ENCODE data around the gene SLC6A3. TPM values are rescaled to one million over a fixed set of nuclear protein-coding genes. Genes with fewer than 3 reads are reported as not detected.
"Not testable (repeated sequence)": the region's sequence is repeated elsewhere in the genome, so short reads cannot be mapped to it uniquely, and the experiment has no call there.

Gene SLC6A3
- total RNA-seq, 1 experiment from 2014 or later = not detected

DNA sequence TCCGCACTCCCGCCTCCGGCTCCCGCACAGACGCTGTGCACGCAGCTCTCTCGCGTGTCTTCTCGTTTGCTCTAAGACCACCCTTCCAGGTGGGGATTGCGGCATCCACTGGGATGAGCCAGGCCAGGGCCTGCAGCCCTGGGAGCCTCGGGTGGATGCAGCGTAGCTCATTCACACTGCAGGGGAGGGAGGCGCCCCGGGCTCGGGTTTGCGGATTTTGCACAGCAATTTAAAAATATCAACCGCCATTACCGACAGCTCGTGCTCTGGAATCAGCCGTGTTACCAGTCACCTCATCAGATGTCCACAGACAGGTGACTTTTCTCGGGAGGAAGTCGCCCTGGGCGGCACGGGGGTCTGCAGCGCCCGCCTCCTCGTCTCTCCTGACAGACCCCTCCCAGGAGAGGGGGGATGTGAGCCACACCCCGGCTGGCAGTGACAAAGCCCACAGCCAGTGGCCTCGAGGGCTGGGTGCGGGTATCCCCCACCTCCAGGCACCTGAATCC is 20.8 kb upstream of the SLC6A3 start:
- no peak for DNase-seq (ENCODE audit: extremely low read depth, low read depth)

DNA sequence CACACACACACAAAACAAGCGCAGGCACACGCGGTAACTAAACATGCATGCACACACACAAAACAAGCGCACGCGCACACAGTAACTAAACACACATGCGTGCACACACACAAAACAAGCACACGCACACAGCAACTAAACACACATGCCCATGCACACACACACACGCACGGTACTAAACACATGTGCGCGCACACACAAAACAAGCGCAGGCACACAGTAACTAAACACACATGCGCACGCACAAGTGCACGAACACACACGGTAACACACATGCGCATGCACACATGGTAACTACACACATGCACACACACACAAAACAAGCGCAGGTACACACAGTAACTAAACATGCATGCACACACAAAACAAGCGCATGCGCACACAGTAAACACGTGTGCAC is 19.9 kb upstream of the SLC6A3 start:
- no peak for DNase-seq (ENCODE audit: extremely low read depth, low read depth)

DNA sequence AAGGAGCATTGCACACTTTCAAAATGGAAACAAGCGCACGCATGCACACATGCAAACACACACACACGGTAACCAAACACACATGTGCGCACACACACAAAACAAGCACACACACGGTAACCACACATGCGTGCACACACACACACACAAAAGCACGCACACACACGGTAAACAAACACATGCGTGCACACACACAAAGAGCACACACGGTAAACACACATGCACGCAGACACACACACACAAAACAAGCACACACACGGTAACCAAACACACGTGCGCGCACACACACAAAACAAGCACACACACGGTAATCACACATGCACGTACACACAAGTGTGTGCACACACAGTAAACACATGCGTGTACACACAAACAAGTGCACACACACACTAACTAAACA is 19.3 kb upstream of the SLC6A3 start:
- no peak for DNase-seq (ENCODE audit: extremely low read depth, low read depth)

DNA sequence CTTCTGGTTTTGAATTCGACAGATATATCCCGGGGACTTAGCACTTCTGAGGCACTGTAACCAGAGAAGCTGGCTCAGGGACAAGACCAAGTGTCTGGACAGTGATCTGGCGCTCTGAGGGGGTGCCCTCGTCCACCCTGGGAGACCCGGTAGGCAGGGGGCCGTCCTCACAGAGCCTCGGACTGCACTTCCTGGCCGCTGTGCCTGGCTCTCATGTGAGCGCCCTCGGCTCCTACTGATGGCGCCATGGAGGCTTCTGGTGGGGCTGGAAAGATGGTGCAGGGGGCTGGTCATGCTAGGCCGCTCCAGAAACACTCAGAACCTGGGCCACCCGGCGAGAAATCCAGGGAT is 18.8 kb upstream of the SLC6A3 start:
- DNase-seq (ENCODE audit: extremely low read depth, low read depth) = no peak

DNA sequence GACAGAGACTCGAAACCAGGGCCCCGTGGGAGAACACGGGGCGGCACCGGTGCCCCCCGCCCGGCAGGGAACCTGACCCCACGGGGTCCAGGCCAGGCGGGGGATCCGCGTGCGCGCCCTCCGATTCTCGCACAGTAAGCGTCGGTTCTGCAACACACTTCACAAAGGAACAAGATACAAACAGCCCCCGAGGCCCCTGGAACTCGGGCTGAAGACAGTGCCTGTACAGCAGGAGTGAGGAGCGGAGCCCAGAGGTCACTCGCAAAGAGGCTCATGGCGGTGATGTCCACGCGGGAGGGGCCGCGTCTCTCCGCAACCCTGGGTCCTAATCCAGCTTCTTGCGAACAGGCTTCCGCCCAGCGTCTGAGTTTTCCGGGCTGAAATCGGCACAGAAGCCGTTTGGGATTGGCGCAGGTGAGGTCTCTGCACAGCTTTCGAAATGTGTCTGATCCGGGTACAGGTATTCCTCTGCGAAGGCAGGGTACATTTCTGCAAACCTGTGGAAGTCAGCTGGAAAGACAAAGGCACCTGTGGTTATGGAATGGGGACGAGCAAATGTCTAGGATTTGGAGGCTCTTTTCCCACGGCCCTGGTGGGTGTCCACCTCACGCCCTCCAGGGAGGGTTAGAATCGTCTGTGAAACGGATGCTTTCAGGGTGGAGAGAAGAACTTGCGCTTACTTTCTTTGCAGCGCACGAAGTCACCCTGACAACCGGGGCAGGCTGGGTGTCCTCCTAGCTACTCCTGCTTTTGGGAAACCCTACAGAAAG is 18.3 kb upstream of the SLC6A3 start:
- DNase-seq (ENCODE audit: extremely low read depth, low read depth) = no peak

DNA sequence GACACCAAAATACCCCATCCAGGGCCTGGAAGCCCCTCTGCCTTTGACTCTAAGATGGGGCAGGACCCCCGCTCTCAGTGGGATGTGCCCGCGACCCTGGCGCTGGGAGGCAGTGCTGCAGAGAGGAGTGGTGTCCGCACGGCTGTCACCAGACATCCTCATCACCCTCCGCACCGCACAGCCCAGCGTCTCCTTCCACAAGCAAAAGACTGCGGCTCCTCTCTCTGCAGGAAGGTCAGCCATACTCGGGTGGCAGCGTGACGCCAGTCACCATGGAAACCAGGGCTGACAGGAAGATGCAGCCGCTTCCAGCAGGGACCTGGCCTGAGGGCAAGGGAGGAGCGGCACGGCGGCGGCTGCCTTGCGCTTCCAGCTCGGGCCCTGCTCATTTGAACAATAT is 17.1 kb upstream of the SLC6A3 start:
- DNase-seq (ENCODE audit: extremely low read depth, low read depth) = no peak

DNA sequence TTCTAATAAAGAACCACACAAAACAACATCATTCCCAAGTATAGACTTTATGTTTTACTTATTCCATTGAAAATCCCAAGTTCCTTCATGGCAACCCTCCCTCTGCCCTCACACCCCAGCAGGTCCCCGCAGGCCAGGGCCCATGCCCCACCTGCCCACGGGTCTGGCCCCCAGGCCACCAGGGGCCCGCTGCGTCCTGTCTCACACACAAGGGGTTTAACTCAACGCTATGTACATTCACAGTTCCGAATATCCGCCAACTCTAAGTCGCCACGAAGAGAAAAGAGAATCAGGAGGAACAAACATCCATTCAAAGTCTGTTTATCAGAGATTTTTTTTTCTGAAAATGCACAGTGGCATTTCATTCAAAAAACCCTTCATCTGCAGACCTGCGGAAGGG is 16.2 kb upstream of the SLC6A3 start:
- no peak for DNase-seq (ENCODE audit: extremely low read depth, low read depth)

DNA sequence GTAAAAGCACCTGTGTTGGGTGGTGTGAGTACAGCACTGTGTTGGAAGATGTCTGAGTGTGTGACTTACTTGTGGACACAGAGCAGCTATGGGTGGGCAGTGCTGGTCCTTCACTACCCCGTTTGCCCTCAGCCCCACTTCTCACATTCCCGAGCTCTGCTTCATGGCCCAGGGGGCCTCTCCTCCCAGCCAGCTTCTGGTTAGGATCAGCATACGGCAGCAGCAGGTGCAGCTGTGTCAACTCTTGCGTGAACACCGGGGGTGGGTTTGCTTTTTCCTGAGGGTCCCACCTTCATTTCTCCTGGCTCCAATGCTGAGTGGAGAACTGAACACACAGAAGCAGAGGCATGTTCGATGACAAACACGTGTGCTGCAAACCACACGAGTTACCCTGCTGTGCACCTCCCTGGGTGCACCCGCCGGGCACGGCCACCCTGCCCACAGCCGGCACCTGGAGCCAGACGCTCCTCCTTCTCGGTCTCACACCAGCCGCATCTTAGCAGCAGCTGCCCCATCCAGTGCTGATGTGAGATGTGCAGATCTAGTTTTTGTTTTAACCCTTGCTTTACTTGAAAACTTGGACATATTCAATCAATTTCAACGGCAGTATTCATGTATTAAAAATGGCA is 14.9 kb upstream of the SLC6A3 start:
- no peak for DNase-seq (ENCODE audit: extremely low read depth, low read depth)

DNA sequence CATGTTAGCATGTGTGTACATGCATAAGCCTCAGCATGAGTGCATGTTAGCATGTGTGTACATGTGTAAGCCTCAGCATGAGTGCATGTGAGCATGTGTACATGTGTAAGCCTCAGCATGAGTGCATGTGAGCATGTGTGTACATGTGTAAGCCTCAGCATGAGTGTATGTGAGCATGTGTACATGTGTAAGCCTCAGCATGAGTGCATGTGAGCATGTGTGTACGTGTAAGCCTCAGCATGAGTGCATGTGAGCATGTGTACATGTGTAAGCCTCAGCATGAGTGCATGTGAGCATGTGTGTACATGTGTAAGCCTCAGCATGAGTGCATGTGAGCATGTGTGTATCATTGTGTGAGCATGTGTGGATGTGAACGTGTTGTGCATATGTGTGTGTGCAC is 14.2 kb upstream of the SLC6A3 start:
- DNase-seq (ENCODE audit: extremely low read depth, low read depth) = not testable (repeated sequence)

DNA sequence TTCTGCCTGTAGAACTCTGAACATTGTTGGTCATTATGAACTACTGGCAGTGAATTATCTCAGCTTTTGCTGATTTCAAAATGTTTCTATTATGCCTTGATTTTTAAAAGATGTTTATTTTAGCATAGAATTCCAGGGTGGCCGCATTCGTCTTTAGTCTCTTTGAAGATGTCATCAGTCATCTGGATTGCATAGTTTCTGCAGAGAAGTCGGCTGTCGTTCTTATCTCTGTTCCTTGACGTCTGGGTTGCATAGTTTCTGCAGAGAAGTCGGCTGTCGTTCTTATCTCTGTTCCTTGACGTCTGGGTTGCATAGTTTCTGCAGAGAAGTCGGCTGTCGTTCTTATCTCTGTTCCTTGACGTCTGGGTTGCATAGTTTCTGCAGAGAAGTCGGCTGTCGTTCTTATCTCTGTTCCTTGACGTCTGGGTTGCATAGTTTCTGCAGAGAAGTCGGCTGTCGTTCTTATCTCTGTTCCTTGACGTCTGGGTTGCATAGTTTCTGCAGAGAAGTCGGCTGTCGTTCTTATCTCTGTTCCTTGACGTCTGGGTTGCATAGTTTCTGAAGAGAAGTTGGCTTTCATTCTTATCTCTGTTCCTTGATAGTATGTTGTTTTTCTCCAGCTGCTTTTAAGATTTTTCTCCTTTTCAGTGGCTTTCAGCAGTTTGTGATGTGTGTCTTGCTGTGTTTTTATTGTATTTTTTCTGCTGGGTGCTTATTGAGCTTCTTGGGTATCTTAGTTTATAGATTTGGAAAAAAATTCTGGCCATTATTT is 11.1 kb upstream of the SLC6A3 start:
- not testable (repeated sequence) for DNase-seq (ENCODE audit: extremely low read depth, low read depth)

DNA sequence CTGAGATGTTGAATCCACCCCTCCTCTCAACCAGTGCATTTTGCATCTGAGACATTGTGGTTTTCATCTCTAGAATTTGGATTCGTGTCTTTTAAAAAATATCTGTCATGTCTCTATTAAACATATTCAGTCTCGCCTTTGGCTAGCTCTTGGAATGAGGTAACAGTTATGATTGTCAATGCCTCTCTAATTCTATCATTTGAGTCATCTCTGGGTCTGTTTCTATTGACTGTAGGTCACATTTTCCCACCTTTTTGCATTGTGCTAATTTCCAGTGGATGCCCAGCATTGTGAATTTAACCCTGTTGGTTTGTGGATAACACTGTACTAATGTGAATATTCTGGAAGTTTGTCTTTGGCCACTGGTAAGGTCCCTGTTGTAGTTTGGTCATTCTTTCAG is 8.4 kb upstream of the SLC6A3 start:
- DNase-seq (ENCODE audit: extremely low read depth, low read depth) = no peak

DNA sequence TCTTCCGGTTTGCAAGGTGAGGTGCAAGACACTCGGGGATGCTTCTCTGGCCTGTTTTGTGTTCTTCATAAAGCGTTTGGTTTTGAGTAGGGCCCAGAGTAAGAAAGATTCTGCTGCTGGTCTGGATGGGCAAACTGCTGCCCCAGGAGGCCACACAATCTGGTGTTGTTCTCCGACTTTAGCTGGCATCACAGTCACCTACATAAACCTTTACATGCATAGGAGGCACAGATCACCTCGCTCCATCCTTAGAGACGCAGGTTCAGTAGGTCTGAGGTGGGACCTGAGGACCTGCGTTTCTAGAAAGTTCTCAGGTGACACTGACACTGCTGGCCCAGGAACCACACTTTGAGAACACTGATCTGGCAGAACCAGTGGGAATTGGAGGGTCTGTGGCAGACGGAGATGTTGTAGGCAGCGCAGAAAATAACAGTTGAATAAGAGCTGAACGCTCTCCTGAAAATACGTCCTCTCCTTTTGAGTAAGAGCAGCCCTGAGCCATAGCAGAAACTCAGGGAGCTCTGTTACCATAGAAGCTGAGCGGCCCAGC is 3.9 kb upstream of the SLC6A3 start:
- no peak for DNase-seq (ENCODE audit: extremely low read depth, low read depth)

DNA sequence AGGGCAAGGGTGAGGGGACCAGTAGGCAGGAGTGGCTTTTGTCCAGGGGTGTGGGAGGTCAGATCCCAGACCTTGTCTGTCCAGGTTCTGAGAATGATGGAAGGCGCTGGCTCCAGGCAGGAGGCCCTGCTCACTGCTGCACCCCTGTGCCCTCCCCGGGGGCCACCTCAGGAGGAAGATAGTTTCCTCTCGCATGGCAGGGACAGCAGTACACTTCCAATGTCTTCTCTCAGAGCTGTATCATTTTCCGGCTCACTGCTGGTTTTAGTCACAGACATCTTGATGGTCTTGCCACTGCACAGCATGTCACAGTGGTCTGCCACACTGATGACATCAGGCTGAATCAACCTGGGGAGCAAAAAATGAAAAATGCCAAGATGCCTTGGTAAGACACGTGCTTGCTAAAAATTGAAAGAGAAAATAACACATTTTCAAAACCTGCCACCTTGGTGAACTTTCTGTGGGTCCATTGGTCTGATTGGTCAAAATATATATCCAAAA is 3.3 kb upstream of the SLC6A3 start:
- DNase-seq (ENCODE audit: extremely low read depth, low read depth) = no peak

DNA sequence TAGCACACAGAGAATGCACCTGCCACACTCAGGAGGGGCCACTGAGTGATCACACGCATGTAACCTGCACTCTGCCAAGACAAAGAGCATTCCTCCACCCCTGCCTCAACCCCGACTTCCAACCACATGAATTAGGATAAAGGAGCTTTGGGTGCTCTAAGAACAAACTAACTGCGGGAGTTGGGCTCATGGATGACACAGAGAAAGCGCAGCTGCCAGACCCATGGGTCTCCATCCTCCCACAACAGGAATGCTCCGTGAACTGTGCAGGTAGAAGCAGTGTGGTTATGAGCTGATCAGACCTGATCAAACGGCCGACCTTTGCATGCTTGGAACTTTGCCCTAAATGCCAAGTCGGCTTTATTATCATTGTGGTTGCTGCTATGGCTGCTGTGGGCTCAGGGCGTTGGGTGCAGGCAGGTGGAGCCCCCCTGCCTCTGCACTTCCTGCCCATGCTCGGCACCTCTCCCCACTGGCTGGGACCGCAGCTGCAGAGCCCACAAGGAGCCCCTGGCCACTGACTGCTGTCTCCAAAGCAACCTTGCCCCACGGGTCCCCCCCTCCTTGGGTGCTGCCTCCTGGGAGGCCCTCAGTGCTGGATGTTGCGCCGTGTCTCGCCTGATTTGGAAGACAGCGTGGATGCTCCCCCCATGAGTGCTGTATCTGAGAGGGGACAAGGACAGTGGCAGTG is 2.6 kb upstream of the SLC6A3 start:
- DNase-seq (ENCODE audit: extremely low read depth, low read depth) = no peak

DNA sequence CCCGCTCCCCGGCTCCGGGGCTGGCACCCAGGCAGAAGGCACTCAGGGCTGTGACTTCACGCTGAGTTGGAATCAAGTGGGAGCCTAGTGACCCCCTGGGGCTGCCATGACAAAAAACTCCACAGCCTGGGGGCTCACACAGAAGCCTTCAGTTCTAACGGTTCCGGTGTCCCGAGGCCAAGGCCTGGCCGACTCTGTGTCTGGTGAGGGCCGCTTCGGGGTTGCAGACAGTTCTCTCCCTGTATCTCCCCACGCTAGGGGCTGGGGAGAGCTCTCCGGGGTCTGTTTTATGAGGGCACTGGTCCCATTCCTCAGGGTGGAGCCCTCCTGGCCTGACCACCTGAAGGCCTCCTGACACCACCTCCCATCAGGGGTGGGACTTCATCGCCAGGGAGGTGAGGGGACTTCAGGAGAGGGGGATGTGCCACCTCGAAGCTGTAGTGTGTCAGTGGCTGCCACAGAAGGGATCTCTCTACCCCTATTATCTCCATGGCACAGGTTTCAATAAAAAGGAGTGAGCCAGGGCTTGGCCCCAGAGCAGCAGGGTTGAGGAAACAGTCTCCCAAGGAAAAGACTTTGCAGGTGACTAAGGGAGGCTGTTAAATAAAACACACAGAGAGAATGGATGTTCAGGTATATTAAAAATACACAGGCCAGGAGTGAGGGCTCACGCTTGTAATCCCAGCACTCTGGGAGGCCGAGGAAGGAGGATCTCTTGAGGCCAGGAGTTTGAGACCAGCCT is 1.5 kb upstream of the SLC6A3 start:
- DNase-seq (ENCODE audit: extremely low read depth, low read depth) = no peak

DNA sequence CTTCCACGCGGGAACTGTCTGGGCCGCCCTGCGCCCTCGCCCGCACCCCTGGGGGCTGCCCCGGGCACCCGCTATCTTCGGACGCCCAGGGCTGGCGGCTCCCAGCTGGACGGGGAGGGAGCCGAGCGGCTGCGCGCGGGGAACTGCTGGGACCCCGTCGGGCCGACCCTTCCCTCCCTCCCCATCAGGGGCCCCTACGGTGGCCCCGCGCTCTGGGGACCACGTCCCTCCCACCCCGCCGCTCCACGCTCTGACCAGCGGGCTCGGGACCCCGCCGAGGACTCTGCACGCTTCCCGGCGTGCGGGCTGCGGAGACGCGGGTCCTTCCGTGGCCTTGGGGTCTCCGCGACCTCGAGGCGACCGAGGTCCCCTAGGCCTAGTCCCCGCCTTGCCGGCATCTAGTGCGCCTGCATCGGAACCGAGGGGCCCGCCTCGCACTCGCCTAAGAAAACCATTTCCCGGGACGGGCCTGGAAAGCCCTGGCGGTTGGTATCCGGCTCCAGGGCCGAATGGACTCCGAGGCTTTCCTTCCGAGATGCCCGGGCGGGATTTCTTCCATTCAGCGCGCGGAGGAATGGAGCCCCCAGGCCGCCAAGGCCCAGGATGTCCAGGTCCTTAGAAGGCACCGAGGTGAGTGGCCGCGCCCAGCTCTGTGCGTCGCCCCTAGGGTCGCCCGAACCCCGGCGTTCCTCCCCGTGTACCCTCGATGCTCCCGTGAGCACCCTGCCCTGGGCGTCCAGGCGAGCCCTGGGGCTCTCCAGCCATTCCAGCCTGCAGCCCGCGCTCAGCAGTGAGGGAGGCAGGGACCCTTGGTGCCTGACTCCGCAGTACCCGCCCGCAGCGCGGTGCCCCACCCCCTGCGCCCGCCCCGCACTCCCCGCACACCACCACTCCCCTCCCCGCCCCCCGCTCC is 705 bp upstream of the SLC6A3 start:
- no peak for DNase-seq (ENCODE audit: extremely low read depth, low read depth)

DNA sequence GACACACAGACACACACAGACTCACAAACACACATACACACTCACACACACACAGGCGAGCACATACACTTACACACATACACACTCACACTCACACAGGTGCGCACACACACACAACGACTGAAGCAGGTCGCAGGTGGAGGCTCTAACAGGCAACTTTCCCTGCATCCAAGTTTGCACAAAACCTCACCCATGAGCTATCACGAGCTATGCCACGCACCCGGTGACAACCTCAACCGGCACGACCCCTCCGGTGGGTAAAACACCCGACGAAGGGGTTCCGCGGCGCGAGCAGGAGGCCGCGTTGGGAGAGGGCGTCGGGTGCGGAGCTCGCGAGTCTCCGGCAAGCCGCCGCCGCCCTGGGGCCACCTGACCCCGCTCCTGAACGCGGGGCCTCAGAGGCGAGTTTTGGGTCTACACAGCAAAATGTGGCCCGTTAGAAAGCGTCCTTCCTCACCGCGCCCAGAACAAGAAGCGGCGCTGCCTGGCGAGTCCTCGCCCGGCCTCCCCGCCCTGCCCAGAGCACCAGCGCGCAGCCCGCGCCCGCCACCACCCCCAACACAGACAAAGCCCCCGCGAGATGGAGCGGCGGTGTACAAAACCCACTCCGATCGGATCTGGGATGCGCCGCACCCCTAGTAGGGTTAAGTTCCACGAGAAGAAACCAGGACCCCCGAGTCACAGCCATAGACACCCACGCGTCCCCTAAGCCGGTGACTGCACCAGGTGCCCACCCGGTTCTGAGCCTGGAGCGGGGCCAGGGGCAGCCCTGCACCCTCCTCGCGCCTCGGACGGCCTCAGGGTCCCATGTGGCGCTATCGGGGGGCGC is 665 bp downstream of the SLC6A3 start:
- DNase-seq (ENCODE audit: extremely low read depth, low read depth) = no peak

DNA sequence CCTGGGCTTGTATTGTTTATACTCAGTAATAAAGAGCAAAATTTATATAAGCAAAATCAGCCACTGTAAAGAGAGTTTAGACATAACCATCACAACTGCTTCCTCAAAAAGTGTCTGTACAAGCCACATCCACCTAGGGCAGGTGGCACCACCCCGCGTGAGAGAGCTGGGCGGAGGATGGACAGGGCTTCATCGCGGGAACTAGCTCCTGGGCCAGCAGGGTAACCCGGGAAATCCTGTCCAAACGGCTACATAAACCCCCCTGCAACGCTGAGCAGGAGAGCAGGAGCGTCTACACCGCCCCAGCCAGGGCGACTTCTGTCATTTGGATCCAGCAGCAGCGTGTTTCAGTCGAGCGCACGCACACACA is 1.3 kb downstream of the SLC6A3 start:
- no peak for DNase-seq (ENCODE audit: extremely low read depth, low read depth)

Data from NCI-H460 (cell line).